ENCODE data around the gene STK39.

Gene STK39

DNA sequence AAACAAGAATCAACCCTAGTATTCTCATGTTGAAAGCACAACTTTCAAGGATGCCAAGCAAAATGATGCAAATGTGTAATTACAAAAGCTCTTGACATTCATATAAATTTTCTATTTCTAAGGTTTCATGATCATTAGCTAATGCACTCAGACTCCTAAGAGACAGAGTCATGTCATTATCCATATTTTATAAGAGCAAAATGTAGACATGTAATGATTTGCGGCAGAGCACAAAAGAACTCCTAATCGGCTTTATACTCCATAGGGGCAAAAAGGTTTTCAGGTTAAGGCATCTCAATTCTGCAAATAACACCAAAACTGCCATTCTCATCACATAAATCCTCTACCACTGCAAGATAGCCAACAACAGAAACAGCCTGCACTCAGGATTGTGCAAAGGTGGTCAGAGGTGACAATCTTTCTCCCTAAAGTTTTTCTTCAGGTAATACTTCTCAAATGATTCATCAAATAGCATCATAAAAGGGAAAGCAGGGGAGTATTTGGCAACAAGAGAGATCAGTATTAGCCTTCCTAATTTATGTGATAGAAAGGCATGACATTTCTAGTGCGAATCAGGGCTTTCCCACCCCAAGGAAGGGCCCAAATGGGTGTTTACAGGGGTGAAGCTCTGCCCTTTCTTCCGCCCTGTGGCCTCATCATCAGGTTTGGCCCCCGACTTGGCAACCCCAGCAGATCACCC lies 64.7 kb downstream of the STK39 start:
- DNase-seq: no peak

- no peak for DNase-seq
Measured at GRCh38 chr2:168181825-168182224, 65.6 kb downstream of the STK39 start.

DNA sequence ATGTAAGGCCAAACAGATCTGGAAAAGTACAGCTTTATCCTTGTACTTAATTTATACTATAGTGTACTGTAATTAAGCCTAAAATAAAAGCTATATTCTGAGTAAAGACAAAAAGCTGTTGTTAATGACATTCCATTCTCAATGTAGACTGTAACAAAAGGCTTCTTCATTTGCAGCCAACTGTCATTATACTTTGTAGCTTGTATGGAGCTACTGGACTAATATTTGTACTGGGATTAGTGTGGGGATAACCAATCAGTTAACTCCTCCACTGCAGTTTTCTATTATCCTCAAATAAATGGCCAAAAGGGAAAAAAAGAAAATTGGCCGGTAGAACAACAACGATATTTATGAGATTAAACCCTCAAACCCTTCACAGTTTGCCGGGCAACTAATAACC lies 66.5 kb downstream of the STK39 start:
- DNase-seq: no peak

DNA sequence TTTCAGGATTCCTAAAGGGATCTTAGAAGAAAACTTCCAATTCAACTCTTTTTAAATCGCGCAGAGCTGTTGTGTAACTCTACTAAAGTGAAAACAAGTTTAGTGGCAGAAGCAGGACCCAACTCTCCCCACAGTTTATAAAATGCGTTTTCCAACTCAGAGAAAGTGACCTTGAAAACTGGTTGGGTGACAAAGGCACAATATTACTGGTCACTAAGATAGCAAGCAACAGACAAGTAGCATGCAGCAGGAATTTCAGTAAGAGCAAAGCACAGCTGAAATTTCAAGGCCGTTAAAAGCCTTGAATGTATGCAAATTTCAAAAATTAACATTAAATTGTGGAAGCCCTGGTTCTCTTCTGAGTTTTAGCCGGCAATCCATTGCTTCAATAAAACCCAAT lies 66.9 kb downstream of the STK39 start:
- DNase-seq: no peak

DNA sequence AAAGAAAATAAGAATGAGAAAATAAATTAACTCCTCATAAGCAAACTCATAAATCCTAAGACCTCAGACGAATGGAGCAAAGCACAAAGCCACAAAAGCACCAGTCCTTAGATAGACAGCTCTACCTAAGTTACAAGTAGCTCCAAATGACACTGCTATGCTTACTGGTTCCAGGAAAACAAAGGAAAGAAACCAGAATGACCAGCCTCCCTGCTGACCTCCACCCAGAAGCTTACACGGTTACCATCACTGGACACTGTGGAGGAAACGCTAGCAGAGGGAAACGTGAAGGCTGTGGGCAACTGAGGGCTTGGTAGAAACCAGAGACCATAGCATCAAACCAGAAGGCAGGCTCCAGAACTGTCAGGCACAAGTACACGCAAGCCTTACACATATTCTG lies 67.8 kb downstream of the STK39 start:
- DNase-seq: no peak

DNA sequence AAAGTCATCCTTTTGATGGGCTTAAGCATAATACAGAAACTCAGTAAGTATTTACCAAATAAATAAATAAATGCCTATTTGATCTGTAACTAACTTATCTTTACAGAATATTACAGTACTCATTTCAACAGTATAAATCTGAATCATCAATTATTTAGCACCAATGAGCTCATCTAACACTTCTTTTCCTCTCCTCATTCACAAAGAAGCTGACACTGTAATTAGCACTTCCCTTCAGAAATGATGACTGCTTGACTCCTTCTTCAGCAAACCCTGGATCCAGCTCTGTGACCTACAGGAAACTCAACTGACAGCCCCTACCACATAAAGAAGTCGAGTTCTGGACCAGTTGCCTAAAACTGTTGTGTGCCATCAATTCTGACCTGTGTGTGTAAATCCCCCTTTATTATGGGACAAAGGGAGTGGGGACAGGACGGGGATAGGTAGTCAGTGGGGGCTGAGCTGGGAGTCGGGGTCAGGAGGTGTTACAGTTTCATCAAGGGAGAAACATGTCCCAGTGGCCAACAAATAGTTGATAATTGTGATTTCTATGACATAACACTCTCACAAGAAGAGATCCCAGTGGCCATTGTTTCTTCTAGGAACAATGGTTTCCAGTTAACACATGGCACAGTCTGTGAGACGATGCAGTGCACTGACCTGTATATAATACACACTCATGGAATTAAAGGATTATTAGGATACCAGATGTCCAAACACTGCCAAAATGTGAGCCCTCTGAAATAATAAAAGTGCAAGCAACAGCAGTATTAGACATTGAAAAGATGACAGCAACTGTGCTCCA lies 68.7 kb downstream of the STK39 start:
- no peak for DNase-seq

GRCh38 chr2:168176402-168176801 lies 71.0 kb downstream of the STK39 start:
- no peak for DNase-seq

DNA sequence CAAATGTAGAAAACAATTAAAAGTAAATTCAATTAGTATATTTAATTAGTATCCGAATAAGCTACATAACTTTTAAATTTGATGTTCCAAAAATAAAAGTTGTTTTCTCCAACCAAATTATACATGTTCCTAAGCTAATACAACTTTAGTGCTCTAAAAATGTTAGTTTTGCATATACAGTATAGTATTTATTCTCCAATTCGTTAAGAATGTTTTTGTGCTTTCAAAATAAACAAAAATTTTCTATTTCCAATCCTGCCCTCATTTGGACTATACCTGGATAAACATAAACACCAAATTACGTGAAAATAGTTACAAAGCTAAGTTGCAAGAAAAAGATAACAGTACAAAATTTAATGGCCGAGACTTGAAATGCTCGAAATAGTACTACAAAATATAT lies 71.9 kb downstream of the STK39 start:
- no peak for DNase-seq

DNA sequence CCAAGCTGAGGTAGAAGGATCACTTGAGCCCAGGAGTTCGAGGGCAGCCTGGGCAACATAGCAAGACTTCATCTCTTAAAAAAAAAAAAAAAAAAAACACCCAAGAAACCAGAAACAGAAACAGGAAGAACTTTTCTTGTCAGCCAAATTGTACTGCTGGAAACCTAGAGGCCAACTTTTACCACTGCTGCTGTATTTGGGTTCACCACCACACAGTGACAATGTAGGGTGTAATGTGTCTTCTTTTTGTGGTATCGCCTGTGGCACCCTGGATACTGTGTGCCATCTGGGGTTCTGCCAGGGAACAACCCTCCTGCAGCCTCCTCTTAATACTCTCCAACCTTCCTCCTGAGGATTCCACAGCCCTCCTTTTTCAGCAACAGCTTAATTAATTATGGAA lies 72.6 kb downstream of the STK39 start:
- DNase-seq: no peak

GRCh38 chr2:168172071-168172470 lies 75.3 kb downstream of the STK39 start:
- DNase-seq: no peak

DNA sequence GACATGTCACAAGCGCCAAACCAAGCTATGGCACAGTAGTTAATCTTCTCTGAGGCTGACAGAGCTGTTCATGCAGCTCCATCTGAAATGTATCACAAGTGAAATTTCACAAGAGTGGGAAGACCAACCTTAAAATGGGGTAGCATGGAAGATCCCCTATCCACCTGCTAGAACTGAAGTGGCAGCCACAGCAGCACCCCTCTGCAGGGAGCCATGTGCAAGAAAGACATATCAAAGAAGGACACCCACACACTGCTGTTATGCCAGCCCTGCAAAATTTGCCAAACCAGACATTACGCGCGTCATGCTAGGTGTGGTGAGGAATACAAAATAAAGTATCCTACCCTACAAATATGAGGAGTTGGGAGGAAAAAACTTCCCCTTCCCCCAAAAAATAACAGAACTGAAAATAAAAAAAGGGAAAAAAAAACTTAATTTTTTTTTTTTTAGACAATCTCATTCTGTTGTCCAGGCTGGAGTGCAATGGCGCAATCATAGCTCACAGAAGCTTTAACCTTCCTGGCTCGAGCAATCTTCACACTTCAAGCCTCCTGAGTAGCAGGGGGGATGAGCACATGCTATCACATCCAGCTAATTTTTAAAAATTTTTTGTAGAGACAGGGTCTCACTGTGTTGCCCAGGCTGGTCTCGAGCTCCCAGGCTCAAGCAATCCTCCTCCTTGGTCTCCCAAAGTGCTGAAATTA lies 76.2 kb downstream of the STK39 start:
- DNase-seq: no peak

DNA sequence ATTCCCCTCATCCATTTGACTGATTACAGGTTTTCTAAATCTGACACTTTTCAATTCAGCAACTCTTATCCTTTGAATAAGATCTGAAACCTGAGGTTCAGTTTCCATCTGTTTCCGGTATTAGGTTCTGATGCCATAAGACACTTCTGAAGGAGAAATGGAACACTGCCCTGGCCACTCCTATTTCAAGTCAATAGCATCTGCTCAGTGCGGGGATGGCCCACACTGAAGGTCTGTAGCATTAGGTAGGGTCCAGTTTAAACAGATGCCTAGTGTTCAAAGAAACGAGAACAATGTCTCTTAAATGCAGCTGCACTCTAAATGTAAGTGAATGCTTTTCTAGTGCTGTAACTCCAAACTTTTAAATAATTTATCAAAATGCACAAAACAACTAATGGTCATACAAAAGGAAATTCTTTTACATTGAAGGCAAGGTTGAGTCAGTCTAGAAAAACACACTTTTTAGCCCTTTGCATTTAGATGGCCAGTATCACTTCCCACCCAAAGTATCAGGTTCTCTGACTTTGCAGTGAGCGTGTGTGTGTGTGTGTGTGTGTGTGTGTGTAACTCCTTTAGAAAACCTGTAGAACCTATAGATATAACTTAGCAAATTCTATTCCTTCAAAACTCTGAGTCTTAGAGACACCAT lies 78.2 kb downstream of the STK39 start:
- no peak for DNase-seq

DNA sequence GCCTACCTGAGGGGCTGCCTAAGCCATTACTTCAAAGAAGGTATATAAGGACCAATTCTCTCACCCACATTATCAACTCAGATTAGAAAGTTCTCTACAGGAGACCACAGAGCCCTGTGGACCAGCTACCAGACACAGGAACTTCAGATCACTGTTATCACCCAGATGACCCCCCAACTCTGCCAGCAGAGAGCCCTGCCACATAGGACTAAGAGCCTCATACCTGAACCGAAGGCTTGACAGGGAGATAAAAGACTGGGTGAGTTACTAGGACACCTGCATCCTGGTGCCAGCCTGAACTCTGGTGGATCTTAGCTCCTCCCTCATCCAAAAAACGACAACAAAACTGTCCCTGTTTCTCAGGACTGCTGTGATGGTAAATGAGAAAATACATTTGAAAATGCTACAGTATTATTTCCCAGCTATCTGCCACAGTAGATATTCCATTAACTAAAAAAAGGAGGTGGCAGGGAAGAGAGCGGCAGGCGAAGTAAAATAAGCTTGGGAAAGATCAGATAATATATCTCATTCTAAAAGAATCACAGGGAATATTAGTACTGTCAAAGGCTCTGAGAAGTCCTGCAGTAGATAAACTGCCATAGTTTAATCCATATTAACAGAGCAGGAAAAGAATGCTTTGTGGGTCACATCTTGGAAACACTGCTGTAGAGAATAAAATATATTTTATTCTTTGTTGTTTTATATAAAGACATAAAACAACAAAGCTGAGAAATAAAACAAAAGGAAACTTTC lies 79.7 kb downstream of the STK39 start:
- DNase-seq: no peak

GRCh38 chr2:168166902-168167510 lies 80.4 kb downstream of the STK39 start:
- DNase-seq: no peak

GRCh38 chr2:168165985-168166901 lies 81.2 kb downstream of the STK39 start:
- DNase-seq: no peak

GRCh38 chr2:168165397-168165796 lies 82.0 kb downstream of the STK39 start:
- no peak for DNase-seq

DNA sequence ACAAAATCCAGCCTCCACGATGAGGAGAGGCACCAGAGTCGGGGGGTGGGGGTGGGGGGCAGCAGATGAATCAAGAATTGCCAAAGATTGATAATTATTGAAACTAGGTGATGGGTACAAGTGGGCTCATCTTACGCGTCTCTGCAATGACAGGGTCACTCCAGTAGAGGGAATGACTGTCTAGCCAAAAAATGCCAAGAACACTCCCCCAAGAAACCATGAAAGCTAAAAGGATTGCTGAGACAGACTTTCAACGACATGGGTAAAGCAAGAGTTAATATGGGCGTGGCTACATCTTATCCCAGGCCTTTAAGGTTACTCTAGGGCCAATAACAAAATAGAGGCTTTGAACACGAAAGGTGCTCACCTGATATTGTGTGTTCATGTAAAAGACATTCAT lies 86.5 kb downstream of the STK39 start:
- no peak for DNase-seq

- DNase-seq: no peak
Measured at GRCh38 chr2:168159754-168160585, 87.4 kb downstream of the STK39 start.

- no peak for DNase-seq
Measured at GRCh38 chr2:168158586-168158985, 88.8 kb downstream of the STK39 start.

DNA sequence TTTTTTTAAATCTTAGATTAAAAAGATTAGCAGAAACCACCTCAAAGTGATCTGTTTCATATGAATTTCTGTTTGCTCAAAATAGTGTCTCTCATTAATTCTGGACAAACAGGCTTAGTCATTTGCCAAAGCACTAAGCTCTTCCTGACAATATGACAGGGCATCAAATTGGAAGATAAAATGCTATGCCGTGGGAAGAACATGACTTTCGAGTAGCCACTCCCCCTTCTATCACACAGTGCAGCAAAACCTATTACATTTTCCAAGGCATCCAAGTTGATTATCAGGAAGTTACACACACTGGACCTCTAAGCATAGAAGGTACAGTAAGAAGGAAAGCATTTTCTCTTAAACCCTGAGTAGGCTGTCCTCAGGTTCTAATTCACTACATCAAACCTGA lies 89.5 kb downstream of the STK39 start:
- no peak for DNase-seq
